Neuronal stem cell (in vitro differentiated cells): ENCODE data around the gene PDGFA.

Experiments used
- DNase-seq: peaks from one replicate; pipeline ENCODE4 v3.0.0-alpha.2; 2013; ENCODE audit warnings: low spot score
- H2AFZ ChIP-seq: one replicate; pipeline ENCODE4 v1.6.1; 2013; ENCODE audit warnings: mild to moderate bottlenecking, low read length, inconsistent platforms
- H2AK5ac ChIP-seq: 2 replicates; pipeline ENCODE4 v1.6.1; 2013; ENCODE audit warnings: low read depth, mild to moderate bottlenecking, inconsistent platforms, low read length, moderate library complexity, mixed read lengths
- H2BK120ac ChIP-seq: 2 replicates; pipeline ENCODE4 v1.6.1; 2013; ENCODE audit warnings: low read depth, mild to moderate bottlenecking, inconsistent platforms, low read length, moderate library complexity, mixed read lengths
- H2BK12ac ChIP-seq: one replicate; pipeline ENCODE4 v1.6.1; 2013; ENCODE audit warnings: low read length, inconsistent platforms
- H2BK15ac ChIP-seq: 2 replicates; pipeline ENCODE4 v1.6.1; 2013; ENCODE audit warnings: mild to moderate bottlenecking, low read length, inconsistent platforms, mixed read lengths
- H2BK5ac ChIP-seq: one replicate; pipeline ENCODE4 v1.6.1; 2013; ENCODE audit warnings: inconsistent platforms, mild to moderate bottlenecking, low read length, moderate library complexity
- H3K14ac ChIP-seq: one replicate; pipeline ENCODE4 v1.6.1; 2013; ENCODE audit warnings: low read length, inconsistent platforms
- H3K18ac ChIP-seq: 2 replicates; pipeline ENCODE4 v1.6.1; 2013; ENCODE audit warnings: low read length, inconsistent platforms
- H3K23ac ChIP-seq: 2 replicates; pipeline ENCODE4 v1.6.1; 2013; ENCODE audit warnings: low read depth, mild to moderate bottlenecking, mixed read lengths, low read length, inconsistent platforms; ENCODE audit not compliant: poor library complexity
- H3K27ac ChIP-seq: replicated peaks from 3 replicates; pipeline ENCODE4 v1.5.1; 2013; ENCODE audit warnings: low read length, inconsistent platforms
- H3K27me3 ChIP-seq, 3 experiments: 2 replicates each; pipeline ENCODE4 v1.6.1; 2013; ENCODE audit warnings: low read length in 3 of 3, mild to moderate bottlenecking in 2 of 3, inconsistent platforms in 1 of 3, low read depth in 1 of 3, mixed read lengths in 1 of 3, moderate library complexity in 1 of 3; ENCODE audit not compliant: control insufficient read depth in 3 of 3, insufficient read depth in 3 of 3
- H3K36me3 ChIP-seq, 2 donors: replicated peaks in 1 of 2; 2 replicates each; pipeline ENCODE4 v1.6.1; 2013; ENCODE audit warnings: low read length in 2 of 2; ENCODE audit not compliant: control insufficient read depth in 2 of 2, insufficient read depth in 2 of 2
- H3K4ac ChIP-seq: 2 replicates; pipeline ENCODE4 v1.6.1; 2013; ENCODE audit warnings: inconsistent platforms, mild to moderate bottlenecking, low read length, moderate library complexity
- H3K4me1 ChIP-seq, 2 donors: 1 replicate in 1 of 2; 2 replicates in 1 of 2; pipeline ENCODE4 v1.6.1; 2013; ENCODE audit warnings: low read length in 2 of 2, low read depth in 1 of 2; ENCODE audit not compliant: control insufficient read depth in 2 of 2, insufficient read depth in 1 of 2
- H3K4me2 ChIP-seq: one replicate; pipeline ENCODE4 v1.6.1; 2013; ENCODE audit warnings: mild to moderate bottlenecking, low read length, inconsistent platforms; ENCODE audit not compliant: insufficient read depth, poor library complexity, severe bottlenecking
- H3K4me3 ChIP-seq, 2 donors: 2 replicates each; pipeline ENCODE4 v1.5.1; 2013; ENCODE audit warnings: low read length in 2 of 2, mild to moderate bottlenecking in 2 of 2, inconsistent platforms in 1 of 2, moderate library complexity in 1 of 2
- H3K79me1 ChIP-seq: one replicate; pipeline ENCODE4 v1.6.1; 2013; ENCODE audit warnings: low read depth, mild to moderate bottlenecking, inconsistent platforms, low read length, moderate library complexity
- H3K9ac ChIP-seq: one replicate; pipeline ENCODE4 v1.6.1; 2013; ENCODE audit warnings: mild to moderate bottlenecking, low read depth, low read length, inconsistent platforms; ENCODE audit not compliant: poor library complexity
- H3K9me3 ChIP-seq, 2 donors: replicated peaks in 1 of 2; 2 replicates each; pipeline versions ENCODE3 to v1.6.1; 2013; ENCODE audit warnings: low read length in 2 of 2, mild to moderate bottlenecking in 2 of 2, inconsistent platforms in 1 of 2, low read depth in 1 of 2, mixed read lengths in 1 of 2, moderate library complexity in 1 of 2; ENCODE audit not compliant: control insufficient read depth in 2 of 2, insufficient read depth in 1 of 2
- H4K8ac ChIP-seq: one replicate; pipeline ENCODE4 v1.6.1; 2013; ENCODE audit warnings: low read depth, mild to moderate bottlenecking, inconsistent platforms, low read length, moderate library complexity
- H4K91ac ChIP-seq: one replicate; pipeline ENCODE4 v1.6.1; 2013; ENCODE audit warnings: low read length, low read depth, mild to moderate bottlenecking, inconsistent platforms; ENCODE audit not compliant: poor library complexity
- WGBS, 2 donors: extraction: QIAGEN DNeasy Blood & Tissue Kit; methylation state at CpG; one replicate each; pipeline ENCODE4 v1.1.7; 2013; ENCODE audit warnings: missing lambda C conversion rate in 2 of 2, mixed read lengths in 1 of 2; ENCODE audit not compliant: insufficient read length in 2 of 2, insufficient replicate concordance in 1 of 2; ENCODE audit errors: extremely low coverage in 2 of 2; 5-methylcytosine and 5-hydroxymethylcytosine counted together

The PDGFA gene

GRCh38 chr7:494906-495305 lies 24.7 kb downstream of the PDGFA start:
- H2BK12ac ChIP-seq: no peak overlapping the region
- H3K27ac ChIP-seq: no peak overlapping the region
- H3K4me1 ChIP-seq: peaks cover 0 to 1% of the 10 kb centered on the region in 2 donors
- H3K79me1 ChIP-seq: no peaks in the 10 kb centered on the region
- H2AFZ ChIP-seq: no peak overlapping the region
- H3K23ac ChIP-seq: no peak overlapping the region
- H3K4me3 ChIP-seq: no peak overlapping the region
- H4K91ac ChIP-seq: no peak overlapping the region
- peaks cover 0 to 3% of the 10 kb centered on the region in 2 donors for H3K9me3 ChIP-seq
- H2BK5ac ChIP-seq: peak overlapping the region; percentile 61
- no peak overlapping the region for H2BK120ac ChIP-seq
- peak overlapping the region; percentile 15 for H3K18ac ChIP-seq
- WGBS, 2 donors: no CpG with 5 or more reads among the region's 6 CpGs
- no peak overlapping the region for H4K8ac ChIP-seq
- H3K4ac ChIP-seq: no peak overlapping the region
- no peaks in the 10 kb centered on the region for H3K27me3 ChIP-seq
- H3K9ac ChIP-seq: no peak overlapping the region
- H3K36me3 ChIP-seq: peaks cover 0 to 2% of the 10 kb centered on the region in 2 donors
- peak overlapping the region; percentile 56 for H2BK15ac ChIP-seq
- peak overlapping the region; percentile 93 for H2AK5ac ChIP-seq
- H3K14ac ChIP-seq: peak overlapping the region; percentile 47
- DNase-seq: no peak
- no peak overlapping the region for H3K4me2 ChIP-seq

- peak overlapping the region; percentile 93 for H2AK5ac ChIP-seq
- no peak overlapping the region for H3K4ac ChIP-seq
- no peak overlapping the region for H2AFZ ChIP-seq
- H3K27me3 ChIP-seq: no peaks in the 10 kb centered on the region
- H2BK12ac ChIP-seq: no peak overlapping the region
- peaks cover 0 to 1% of the 10 kb centered on the region in 2 donors for H3K4me1 ChIP-seq
- H3K4me3 ChIP-seq: no peak overlapping the region
- no peak overlapping the region for H3K4me2 ChIP-seq
- H3K14ac ChIP-seq: no peak overlapping the region
- H2BK15ac ChIP-seq: no peak overlapping the region
- H3K79me1 ChIP-seq: no peaks in the 10 kb centered on the region
- no peak overlapping the region for H3K9ac ChIP-seq
- H3K36me3 ChIP-seq: peaks cover 0 to 2% of the 10 kb centered on the region in 2 donors
- no peak overlapping the region for H2BK5ac ChIP-seq
- no peak overlapping the region for H3K27ac ChIP-seq
- no peak overlapping the region for H2BK120ac ChIP-seq
- DNase-seq: no peak
- H4K8ac ChIP-seq: peak overlapping the region; percentile 8
- H3K9me3 ChIP-seq: peaks cover 0 to 3% of the 10 kb centered on the region in 2 donors
- no peak overlapping the region for H3K23ac ChIP-seq
- no CpG with 5 or more reads among the region's 31 CpGs for WGBS, 2 donors
- H3K18ac ChIP-seq: peak overlapping the region; percentile 21
- H4K91ac ChIP-seq: no peak overlapping the region
Measured at GRCh38 chr7:494259-494687, 25.4 kb downstream of the PDGFA start.

- Histone ChIP-seq H2BK5ac (no peak overlapping the region), H4K91ac (no peak overlapping the region), H3K79me1 (no peaks in the 10 kb centered on the region), H2AK5ac (peak overlapping the region; percentile 81), H3K4me2 (no peak overlapping the region), H2BK120ac (no peak overlapping the region), H2AFZ (no peak overlapping the region), H3K4me1 (no peaks in the 10 kb centered on the region), H4K8ac (peak overlapping the region; percentile 57), H3K36me3 (no peaks in the 10 kb centered on the region), H3K27me3 (no peaks in the 10 kb centered on the region), H2BK15ac (peak overlapping the region; percentile 76), H3K4me3 (no peak overlapping the region), H3K9me3 (peaks cover 0 to under 1% of the 10 kb centered on the region in 2 donors), H3K4ac (no peak overlapping the region), H3K23ac (peak overlapping the region; percentile 75), H3K27ac (no peak overlapping the region), H2BK12ac (no peak overlapping the region), H3K14ac (peak overlapping the region; percentile 77), H3K18ac (no peak overlapping the region), H3K9ac (no peak overlapping the region)
- WGBS, 2 donors: no CpG with 5 or more reads among the region's 55 CpGs
- DNase-seq: no peak
Measured at GRCh38 chr7:493661-494251, 25.9 kb downstream of the PDGFA start.

GRCh38 chr7:492714-493065 lies 27.0 kb downstream of the PDGFA start:
- H3K23ac ChIP-seq: no peak overlapping the region
- no peak overlapping the region for H3K4me2 ChIP-seq
- H2AFZ ChIP-seq: no peak overlapping the region
- no peak overlapping the region for H3K4me3 ChIP-seq
- no peaks in the 10 kb centered on the region for H3K79me1 ChIP-seq
- WGBS, 2 donors: no CpG with 5 or more reads among the region's 8 CpGs
- no peak overlapping the region for H2BK5ac ChIP-seq
- no peak overlapping the region for H3K9ac ChIP-seq
- H4K8ac ChIP-seq: no peak overlapping the region
- no peaks in the 10 kb centered on the region for H3K27me3 ChIP-seq
- no peak for DNase-seq
- H2BK15ac ChIP-seq: no peak overlapping the region
- no peak overlapping the region for H2BK120ac ChIP-seq
- H2AK5ac ChIP-seq: peak overlapping the region; percentile 84
- no peak overlapping the region for H4K91ac ChIP-seq
- H3K14ac ChIP-seq: no peak overlapping the region
- H3K27ac ChIP-seq: no peak overlapping the region
- no peak overlapping the region for H3K4ac ChIP-seq
- no peaks in the 10 kb centered on the region for H3K4me1 ChIP-seq
- no peak overlapping the region for H2BK12ac ChIP-seq
- H3K18ac ChIP-seq: peak overlapping the region; percentile 44
- H3K9me3 ChIP-seq: no peaks in the 10 kb centered on the region
- no peaks in the 10 kb centered on the region for H3K36me3 ChIP-seq
